Inflammatory macrophage (primary cell): ENCODE data around the gene GPR55.

Experiments
- DNase-seq, 2 donors: peaks; one replicate each; pipeline ENCODE4 v3.0.0-alpha.2; 2020 to 2022

Gene GPR55

GRCh38 chr2:230878599-230879188 is 46.3 kb downstream of the GPR55 start:
- DNase-seq, result no peak

GRCh38 chr2:230877759-230878598 is 47.1 kb downstream of the GPR55 start:
- no peak for DNase-seq

- DNase-seq, result no peak
Observed at GRCh38 chr2:230877116-230877758, 47.8 kb downstream of the GPR55 start.

GRCh38 chr2:230875347-230876315 is 49.4 kb downstream of the GPR55 start:
- no peak for DNase-seq

GRCh38 chr2:230874876-230875275 is 50.2 kb downstream of the GPR55 start:
- DNase-seq, result no peak

GRCh38 chr2:230874456-230874855 is 50.6 kb downstream of the GPR55 start:
- no peak for DNase-seq

- DNase-seq, result no peak
Observed at GRCh38 chr2:230873661-230874401, 51.2 kb downstream of the GPR55 start.

- no peak for DNase-seq
Observed at GRCh38 chr2:230872968-230873660, 51.9 kb downstream of the GPR55 start.

- no peak for DNase-seq
Observed at GRCh38 chr2:230872151-230872967, 52.7 kb downstream of the GPR55 start.

- no peak for DNase-seq
Observed at GRCh38 chr2:230871361-230872150, 53.5 kb downstream of the GPR55 start.

GRCh38 chr2:230870544-230871360 is 54.3 kb downstream of the GPR55 start:
- peak; percentile 9 to 41 for DNase-seq

GRCh38 chr2:230869914-230870543 is 55.0 kb downstream of the GPR55 start:
- no peak for DNase-seq

- DNase-seq, result no peak
Observed at GRCh38 chr2:230868947-230869913, 55.8 kb downstream of the GPR55 start.

- no peak for DNase-seq
Observed at GRCh38 chr2:230868161-230868946, 56.7 kb downstream of the GPR55 start.

GRCh38 chr2:230866756-230867523 is 58.1 kb downstream of the GPR55 start:
- DNase-seq, result peak; percentile 13
